GM12873 (cell line): ENCODE data around the gene OSBPL8.

Experiments
- TF ChIP-seq, protein P1 (sequence below): IDR thresholded peaks from 2 replicates; pipeline ENCODE4 v1.5.1; 2012; ENCODE audit warnings: low read depth, mild to moderate bottlenecking, moderate library complexity, low read length, control low read depth; ENCODE audit not compliant: insufficient read depth; ENCODE audit errors: missing control alignments

The OSBPL8 gene

GRCh38 chr12:76501390-76501789 lies 58.2 kb downstream of the OSBPL8 start:
- TF ChIP-seq, protein P1, sequence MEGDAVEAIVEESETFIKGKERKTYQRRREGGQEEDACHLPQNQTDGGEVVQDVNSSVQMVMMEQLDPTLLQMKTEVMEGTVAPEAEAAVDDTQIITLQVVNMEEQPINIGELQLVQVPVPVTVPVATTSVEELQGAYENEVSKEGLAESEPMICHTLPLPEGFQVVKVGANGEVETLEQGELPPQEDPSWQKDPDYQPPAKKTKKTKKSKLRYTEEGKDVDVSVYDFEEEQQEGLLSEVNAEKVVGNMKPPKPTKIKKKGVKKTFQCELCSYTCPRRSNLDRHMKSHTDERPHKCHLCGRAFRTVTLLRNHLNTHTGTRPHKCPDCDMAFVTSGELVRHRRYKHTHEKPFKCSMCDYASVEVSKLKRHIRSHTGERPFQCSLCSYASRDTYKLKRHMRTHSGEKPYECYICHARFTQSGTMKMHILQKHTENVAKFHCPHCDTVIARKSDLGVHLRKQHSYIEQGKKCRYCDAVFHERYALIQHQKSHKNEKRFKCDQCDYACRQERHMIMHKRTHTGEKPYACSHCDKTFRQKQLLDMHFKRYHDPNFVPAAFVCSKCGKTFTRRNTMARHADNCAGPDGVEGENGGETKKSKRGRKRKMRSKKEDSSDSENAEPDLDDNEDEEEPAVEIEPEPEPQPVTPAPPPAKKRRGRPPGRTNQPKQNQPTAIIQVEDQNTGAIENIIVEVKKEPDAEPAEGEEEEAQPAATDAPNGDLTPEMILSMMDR: no peak

- TF ChIP-seq, protein P1: no peak
Observed at GRCh38 chr12:76495556-76495955, 64.0 kb downstream of the OSBPL8 start.

DNA sequence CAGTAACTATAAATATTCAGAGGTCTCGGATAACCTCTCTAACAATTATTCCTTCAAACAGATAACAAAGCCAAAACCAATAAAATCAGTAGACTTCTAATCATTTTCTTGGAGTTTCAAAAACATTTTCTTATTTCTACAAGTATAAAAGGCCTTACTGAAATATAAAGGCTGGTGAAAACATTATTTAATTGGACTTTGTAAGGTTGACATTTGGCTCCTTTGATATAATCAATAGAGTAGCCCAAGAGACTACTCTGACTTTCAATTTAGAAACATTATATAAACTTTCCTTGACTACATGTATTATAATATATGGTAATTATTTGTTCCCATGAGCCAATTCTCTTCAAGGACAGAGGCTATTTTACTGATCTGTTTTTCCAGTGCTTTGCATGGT lies 68.3 kb downstream of the OSBPL8 start:
- TF ChIP-seq, protein P1: no peak

- TF ChIP-seq, protein P1: no peak
Observed at GRCh38 chr12:76490763-76491162, 68.8 kb downstream of the OSBPL8 start.

GRCh38 chr12:76489737-76490136 lies 69.8 kb downstream of the OSBPL8 start:
- TF ChIP-seq, protein P1: no peak

- TF ChIP-seq, protein P1: no peak
Observed at GRCh38 chr12:76486011-76486410, 73.6 kb downstream of the OSBPL8 start.

DNA sequence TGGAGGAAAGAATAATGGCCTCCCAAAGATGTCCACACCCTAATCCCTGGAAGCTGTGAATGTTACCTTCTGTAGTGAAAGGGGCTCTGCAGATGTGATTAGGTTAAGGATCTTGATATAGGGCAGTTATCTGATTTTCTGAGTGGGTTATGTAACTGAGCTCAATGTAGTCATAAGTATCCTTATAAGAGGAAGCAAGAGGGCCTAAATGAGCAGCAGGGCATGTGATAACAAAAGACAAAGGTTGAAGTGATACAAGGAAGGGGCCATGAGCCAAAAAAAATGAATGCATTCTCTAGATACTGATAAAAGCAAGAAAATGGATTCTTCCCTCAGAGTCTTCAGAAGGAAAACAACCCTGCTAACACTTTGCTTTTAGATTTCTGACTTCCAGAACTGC lies 78.8 kb downstream of the OSBPL8 start:
- TF ChIP-seq, protein P1: no peak
